GM12878 (cell line): ENCODE data around the gene HOXA2. TPM values are rescaled to one million over a fixed set of nuclear protein-coding genes. Genes with fewer than 3 reads are reported as not detected.

Experiments
- ATAC-seq: fragments of 200-7000 bp; cut with Tn5 transposase; 3 replicates; pipeline ENCODE4 v1.9.1; 2020; ENCODE audit warnings: mild to moderate bottlenecking, moderate library complexity
- BruUV-seq: library from RNA; stranded (reverse); fragments of 400-500 nt; replicated peaks from 2 replicates; lab custom pipeline; 2021; lab: Mats Ljungman, UMichigan
- CTCF ChIA-PET: fragments of 300-600 bp; sonication (Branson Sonifier 250); formaldehyde crosslinking; extraction: SDS; loops from one replicate; lab custom pipeline; 2021; ENCODE audit warnings: inconsistent platforms; lab: Yijun Ruan, JAX
- POLR2A ChIA-PET: fragments of 350-600 bp; formaldehyde crosslinking; extraction: SDS; loops from one replicate; lab custom pipeline; 2021; ENCODE audit warnings: inconsistent platforms; lab: Charles Lee
- RAD21 ChIA-PET: fragments of 300-600 bp; sonication (Branson Sonifier 250); formaldehyde crosslinking; loops from one replicate; lab custom pipeline; 2023; ENCODE audit warnings: antibody characterized with exemption; ENCODE audit not compliant: unreplicated experiment; lab: Charles Lee
- SMC1A ChIA-PET: fragments of 300-600 bp; sonication (Branson Sonifier 250); formaldehyde crosslinking; loops from one replicate; lab custom pipeline; 2023; ENCODE audit not compliant: unreplicated experiment, uncharacterized antibody; lab: Charles Lee
- DNase-seq: peaks from one replicate; pipeline ENCODE4 v3.0.0-alpha.2; 2011; ENCODE audit warnings: low read depth, low spot score
- FAIRE-seq: peaks from 3 replicates; lab custom pipeline; 2011; peaks lifted over from hg19 to GRCh38; lab: Jason Lieb, UNC
- H2AFZ ChIP-seq: 2 replicates; pipeline ENCODE4 v1.6.0; 2011; ENCODE audit warnings: low read depth, low read length, control low read depth; ENCODE audit not compliant: control insufficient read depth
- H3K27ac ChIP-seq: 2 replicates; pipeline ENCODE4 v1.5.1; 2011; ENCODE audit warnings: control low read depth; ENCODE audit not compliant: control insufficient read depth, insufficient read depth
- H3K27me3 ChIP-seq, 2 experiments: replicated peaks in 1 of 2; 2 replicates each; pipeline versions ENCODE4 v1.6.0 to v1.6.1; 2011; ENCODE audit warnings: low read length in 1 of 2; ENCODE audit not compliant: control insufficient read depth in 2 of 2, insufficient read depth in 2 of 2
- H3K36me3 ChIP-seq, 2 experiments: 2 replicates each; pipeline ENCODE4 v1.5.1; 2011; ENCODE audit warnings: low read length in 1 of 2; ENCODE audit not compliant: control insufficient read depth in 2 of 2, insufficient read depth in 2 of 2
- H3K4me1 ChIP-seq: 2 replicates; pipeline ENCODE4 v1.6.1; 2011; ENCODE audit warnings: mild to moderate bottlenecking, low read length, moderate library complexity, mixed read lengths; ENCODE audit not compliant: control insufficient read depth, insufficient read depth
- H3K4me2 ChIP-seq: 2 replicates; pipeline ENCODE4 v1.6.0; 2011; ENCODE audit warnings: control low read depth; ENCODE audit not compliant: control insufficient read depth, insufficient read depth
- H3K4me3 ChIP-seq: fragments of 200-600 bp; sonication (generic); 2 replicates; pipeline ENCODE4 v1.5.1; 2016
- H3K79me2 ChIP-seq: 2 replicates; pipeline ENCODE4 v1.6.0; 2011; ENCODE audit warnings: low read length; ENCODE audit not compliant: control insufficient read depth, insufficient read depth
- H3K9ac ChIP-seq: 2 replicates; pipeline ENCODE4 v1.8.0; 2011; ENCODE audit warnings: low read length, control low read depth, mixed read lengths; ENCODE audit not compliant: control insufficient read depth, insufficient read depth
- H3K9me3 ChIP-seq: replicated peaks from 3 replicates; pipeline ENCODE4 v1.5.1; 2011; ENCODE audit warnings: mild to moderate bottlenecking, low read length; ENCODE audit not compliant: control insufficient read depth, insufficient read depth
- H4K20me1 ChIP-seq: 2 replicates; pipeline ENCODE4 v1.6.0; 2011; ENCODE audit not compliant: control insufficient read depth, insufficient read depth
- BRCA1 ChIP-seq: IDR thresholded peaks from 2 replicates; pipeline ENCODE4 v1.6.1; 2011; ENCODE audit warnings: low read depth, low read length, improper control_type of control experiment
- FOXK2 ChIP-seq: fragments of 450-650 bp; IDR thresholded peaks from 2 replicates; pipeline ENCODE4 v1.6.1; 2017; ENCODE audit warnings: mild to moderate bottlenecking, moderate library complexity
- HDAC6 ChIP-seq: fragments of 200-600 bp; sonication (generic); IDR thresholded peaks from one replicate; pipeline ENCODE4 v1.8.0; 2017; ENCODE audit warnings: antibody characterized with exemption; ENCODE audit not compliant: unreplicated experiment
- IKZF2 ChIP-seq, 2 experiments: fragments of 450-650 bp; IDR thresholded peaks; 2 replicates each; pipeline ENCODE4 v1.6.1; 2017; ENCODE audit warnings: mild to moderate bottlenecking in 2 of 2, moderate library complexity in 2 of 2
- WRNIP1 ChIP-seq: IDR thresholded peaks from 2 replicates; pipeline ENCODE4 v1.6.1; 2011; ENCODE audit warnings: low read depth, low read length, improper control_type of control experiment, borderline replicate concordance
- ZSCAN29 ChIP-seq: fragments of 450-650 bp; IDR thresholded peaks from 2 replicates; pipeline ENCODE4 v1.6.1; 2017; ENCODE audit warnings: mild to moderate bottlenecking, moderate library complexity
- WGBS: methylation state at CpG from one replicate; pipeline ENCODE4 v1.1.6; 2016; ENCODE audit warnings: low lambda C conversion rate; ENCODE audit not compliant: insufficient replicate concordance, insufficient coverage; ENCODE audit errors: missing lambda C conversion rate; 5-methylcytosine and 5-hydroxymethylcytosine counted together
- in situ Hi-C: fragments of 300-500 bp; cut with MboI; formaldehyde crosslinking; loops from 9 replicates; pipeline ENCODE4 v1.14.3; 2018; ENCODE audit warnings: mixed read lengths
- intact Hi-C: fragments of 100-400 bp; cut with micrococcal nuclease; formaldehyde crosslinking; loops from one replicate; pipeline ENCODE4 v1.14.2; 2022; ENCODE audit not compliant: unreplicated experiment
- polyA plus RNA-seq, 11 experiments: library from polyadenylated mRNA; depleted of rRNA in 4 of 11; unstranded in 6 of 11; stranded (reverse) in 5 of 11; fragments of >200 nt; fragmentation: Nextera tagmentation in 4 of 11; fragmentation: Illumina TruSeq in 1 of 11; extraction: Ambion mirVana in 4 of 11; extraction: Trizol in 1 of 11; gene quantifications; 1 replicate in 1 of 11; 2 replicates in 10 of 11; pipeline versions ENCODE4 v1.2.1 to v1.2.3, GENCODE V29; 2011 to 2016; ENCODE audit warnings: inconsistent platforms in 2 of 11, missing spikeins in 2 of 11, low read depth in 1 of 11
- total RNA-seq, 4 experiments: library from RNA; depleted of rRNA in 3 of 4; stranded (reverse); fragments of >200 nt in 3 of 4; fragmentation: Illumina TruSeq in 1 of 4; extraction: Trizol in 1 of 4; gene quantifications; 2 replicates each; pipeline versions ENCODE4 v1.2.1 to v1.2.3, GENCODE V29; 2013 to 2021
- TF ChIP-seq, protein P1 (sequence below): fragments of 150-350 bp; IDR thresholded peaks from 2 replicates; pipeline ENCODE4 v1.6.1; 2016; ENCODE audit warnings: low read depth, low read length
- TF ChIP-seq, protein P2 (sequence below): IDR thresholded peaks from 2 replicates; pipeline ENCODE4 v1.6.1; 2011; ENCODE audit warnings: borderline replicate concordance, low read depth, mild to moderate bottlenecking, moderate library complexity, mixed read lengths, low read length; ENCODE audit not compliant: insufficient read depth; ENCODE audit errors: extremely low read length
- TF ChIP-seq, protein P3 (sequence below): IDR thresholded peaks from 2 replicates; pipeline ENCODE4 v1.6.1; 2012; ENCODE audit warnings: low read depth, low read length, improper control_type of control experiment

The HOXA2 gene
- total and polyA plus RNA-seq, 10 of the 15 experiments (the other 5 are each of a cell fraction or from before 2014, with no cell fraction given) = not detected

DNA sequence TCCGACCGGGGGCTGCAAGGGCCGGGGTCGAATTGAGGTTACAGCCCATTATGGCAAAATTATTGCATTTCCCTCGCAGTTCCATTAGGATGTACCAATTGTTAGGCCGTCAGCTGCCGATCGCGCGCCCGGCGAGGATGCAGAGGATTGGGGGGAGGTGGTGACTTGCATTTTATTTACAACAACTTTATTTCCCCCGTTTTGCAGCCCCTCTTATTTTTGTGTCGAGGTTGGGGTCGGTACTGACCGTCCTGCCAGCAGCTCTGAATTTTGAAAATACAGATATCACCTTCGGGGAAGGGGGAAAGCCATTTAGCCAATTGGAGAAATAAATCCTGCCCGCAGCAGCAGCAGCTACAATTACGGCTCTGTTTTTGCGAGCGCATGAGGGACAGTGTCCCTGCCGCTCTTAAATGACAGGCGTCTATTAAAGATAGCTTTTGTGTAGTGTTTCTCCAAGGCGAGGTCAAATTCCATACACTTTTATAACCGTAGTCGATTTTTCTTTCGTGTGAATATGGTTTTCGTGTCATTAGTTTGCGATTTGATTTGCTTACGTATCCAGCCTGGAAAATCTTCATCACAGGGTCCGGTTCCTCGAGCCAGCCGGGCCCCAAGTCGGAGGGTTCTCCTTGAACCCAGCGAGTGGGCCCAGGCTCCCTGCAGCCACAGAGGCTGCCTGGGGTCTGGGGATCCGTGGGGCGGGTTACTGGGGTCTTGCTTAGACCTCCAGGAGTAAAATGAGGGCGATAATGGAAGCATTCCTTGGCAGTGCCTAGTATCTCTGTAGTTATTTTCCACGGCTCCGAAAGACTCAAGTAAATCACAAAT, 41.7 kb upstream of the HOXA2 start:
- no peak overlapping the region for H2AFZ ChIP-seq
- ATAC-seq (no peak), DNase-seq (no peak), FAIRE-seq (no peak)
- no peak overlapping the region for H3K27ac ChIP-seq
- H3K36me3 ChIP-seq = no peaks in the 10 kb centered on the region
- TF ChIP-seq, protein P1, sequence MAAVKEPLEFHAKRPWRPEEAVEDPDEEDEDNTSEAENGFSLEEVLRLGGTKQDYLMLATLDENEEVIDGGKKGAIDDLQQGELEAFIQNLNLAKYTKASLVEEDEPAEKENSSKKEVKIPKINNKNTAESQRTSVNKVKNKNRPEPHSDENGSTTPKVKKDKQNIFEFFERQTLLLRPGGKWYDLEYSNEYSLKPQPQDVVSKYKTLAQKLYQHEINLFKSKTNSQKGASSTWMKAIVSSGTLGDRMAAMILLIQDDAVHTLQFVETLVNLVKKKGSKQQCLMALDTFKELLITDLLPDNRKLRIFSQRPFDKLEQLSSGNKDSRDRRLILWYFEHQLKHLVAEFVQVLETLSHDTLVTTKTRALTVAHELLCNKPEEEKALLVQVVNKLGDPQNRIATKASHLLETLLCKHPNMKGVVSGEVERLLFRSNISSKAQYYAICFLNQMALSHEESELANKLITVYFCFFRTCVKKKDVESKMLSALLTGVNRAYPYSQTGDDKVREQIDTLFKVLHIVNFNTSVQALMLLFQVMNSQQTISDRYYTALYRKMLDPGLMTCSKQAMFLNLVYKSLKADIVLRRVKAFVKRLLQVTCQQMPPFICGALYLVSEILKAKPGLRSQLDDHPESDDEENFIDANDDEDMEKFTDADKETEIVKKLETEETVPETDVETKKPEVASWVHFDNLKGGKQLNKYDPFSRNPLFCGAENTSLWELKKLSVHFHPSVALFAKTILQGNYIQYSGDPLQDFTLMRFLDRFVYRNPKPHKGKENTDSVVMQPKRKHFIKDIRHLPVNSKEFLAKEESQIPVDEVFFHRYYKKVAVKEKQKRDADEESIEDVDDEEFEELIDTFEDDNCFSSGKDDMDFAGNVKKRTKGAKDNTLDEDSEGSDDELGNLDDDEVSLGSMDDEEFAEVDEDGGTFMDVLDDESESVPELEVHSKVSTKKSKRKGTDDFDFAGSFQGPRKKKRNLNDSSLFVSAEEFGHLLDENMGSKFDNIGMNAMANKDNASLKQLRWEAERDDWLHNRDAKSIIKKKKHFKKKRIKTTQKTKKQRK = no peak
- TF ChIP-seq HDAC6 (no peak), BRCA1 (no peak), WRNIP1 (no peak), ZSCAN29 (no peak), IKZF2 (IDR thresholded peaks at IDR 0.05) (no peak), FOXK2 (no peak)
- TF ChIP-seq, protein P2, sequence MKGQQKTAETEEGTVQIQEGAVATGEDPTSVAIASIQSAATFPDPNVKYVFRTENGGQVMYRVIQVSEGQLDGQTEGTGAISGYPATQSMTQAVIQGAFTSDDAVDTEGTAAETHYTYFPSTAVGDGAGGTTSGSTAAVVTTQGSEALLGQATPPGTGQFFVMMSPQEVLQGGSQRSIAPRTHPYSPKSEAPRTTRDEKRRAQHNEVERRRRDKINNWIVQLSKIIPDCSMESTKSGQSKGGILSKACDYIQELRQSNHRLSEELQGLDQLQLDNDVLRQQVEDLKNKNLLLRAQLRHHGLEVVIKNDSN = no peak
- TF ChIP-seq, protein P3, sequence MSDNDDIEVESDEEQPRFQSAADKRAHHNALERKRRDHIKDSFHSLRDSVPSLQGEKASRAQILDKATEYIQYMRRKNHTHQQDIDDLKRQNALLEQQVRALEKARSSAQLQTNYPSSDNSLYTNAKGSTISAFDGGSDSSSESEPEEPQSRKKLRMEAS = no peak
- WGBS = 63% methylated on average over 40 of the region's 40 CpGs
- no peaks in the 10 kb centered on the region; the same call in 2 of the 3 replicates for H3K9me3 ChIP-seq
- ChIA-PET POLR2A (no interaction called here), CTCF (no interaction called here), SMC1A (no interaction called here), RAD21 (no interaction called here)
- no TSS peak for BruUV-seq
- no peaks in the 10 kb centered on the region for H4K20me1 ChIP-seq
- H3K4me1 ChIP-seq = no peaks in the 10 kb centered on the region
- H3K79me2 ChIP-seq = no peaks in the 10 kb centered on the region
- intact Hi-C loops (no loop called here), in situ Hi-C loops (no loop called here)
- H3K9ac ChIP-seq = no peak overlapping the region
- no peak overlapping the region for H3K4me2 ChIP-seq
- peaks cover 8 to 18% of the 10 kb centered on the region in 2 experiments; a peak in 3 of 4 replicates for H3K27me3 ChIP-seq
- H3K4me3 ChIP-seq = no peak overlapping the region
